Measurements from ENCODE around the gene CADPS2.
"Not testable (repeated sequence)": the region's sequence is repeated elsewhere in the genome, so short reads cannot be mapped to it uniquely, and the experiment has no call there.

Gene CADPS2

GRCh38 chr7:122653685-122654084, 232.6 kb downstream of the CADPS2 start:
- FAIRE-seq (no peak), DNase-seq (ENCODE audit: insufficient read length) (no peak)
- TF ChIP-seq POLR2AphosphoS5 (IDR thresholded peaks at IDR 0.05; ENCODE audit: low read depth, low read length): no peak
- no peak for TF ChIP-seq POLR2A (IDR thresholded peaks at IDR 0.05; ENCODE audit: low read depth, low read length)
- no peak for TF ChIP-seq TAF1 (IDR thresholded peaks at IDR 0.05; ENCODE audit: borderline replicate concordance, low read depth, low read length)

DNA sequence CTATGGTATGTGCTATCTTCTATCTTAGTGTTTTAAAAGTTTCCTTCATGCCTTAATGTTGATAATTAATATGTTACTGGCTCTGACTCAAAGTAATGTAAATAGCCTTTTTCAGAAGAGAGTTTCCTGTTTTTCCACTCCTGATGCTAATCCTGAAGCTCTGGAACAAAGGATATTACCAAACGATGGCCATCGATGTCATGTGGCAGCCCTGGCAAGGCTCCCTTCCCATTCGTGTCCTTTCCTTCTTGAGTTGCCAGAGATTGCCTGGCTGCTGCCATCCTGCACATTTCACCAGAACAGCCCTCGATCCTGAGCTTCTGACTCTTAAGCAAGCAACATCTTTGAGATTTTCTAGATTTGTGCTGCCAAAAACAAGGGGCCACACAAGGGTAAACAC, 233.4 kb downstream of the CADPS2 start:
- DNase-seq (ENCODE audit: insufficient read length) (no peak), FAIRE-seq (no peak)
- TF ChIP-seq POLR2AphosphoS5 (IDR thresholded peaks at IDR 0.05; ENCODE audit: low read depth, low read length): no peak

GRCh38 chr7:122651451-122651850, 234.8 kb downstream of the CADPS2 start:
- no peak for TF ChIP-seq TAF1 (IDR thresholded peaks at IDR 0.05; ENCODE audit: borderline replicate concordance, low read depth, low read length)
- no peak for FAIRE-seq
- no peak for DNase-seq (ENCODE audit: insufficient read length)

DNA sequence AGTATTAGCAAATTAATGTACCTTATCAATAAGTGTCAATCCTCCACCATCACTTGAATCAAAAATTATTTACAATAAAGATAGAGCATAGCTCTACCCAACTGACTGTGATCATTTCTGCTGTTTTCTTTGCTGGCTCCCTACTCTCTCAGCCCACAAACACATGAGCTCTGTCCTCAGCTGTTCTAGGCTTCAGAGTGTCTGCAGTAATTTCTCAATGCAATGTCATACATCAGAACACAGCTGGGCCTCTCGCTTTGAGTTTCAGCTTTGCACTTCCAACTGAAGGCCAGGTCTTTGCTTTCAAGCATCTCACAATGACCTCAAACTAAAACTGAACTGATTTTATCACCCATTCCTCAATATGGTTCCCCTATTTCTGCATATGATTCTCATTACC, 243.0 kb downstream of the CADPS2 start:
- FAIRE-seq (no peak), DNase-seq (ENCODE audit: insufficient read length) (no peak)
- no peak for TF ChIP-seq POLR2A (IDR thresholded peaks at IDR 0.05; ENCODE audit: low read depth, low read length)
- no peak for TF ChIP-seq TAF1 (IDR thresholded peaks at IDR 0.05; ENCODE audit: borderline replicate concordance, low read depth, low read length)
- no peak for TF ChIP-seq POLR2AphosphoS5 (IDR thresholded peaks at IDR 0.05; ENCODE audit: low read depth, low read length)

DNA sequence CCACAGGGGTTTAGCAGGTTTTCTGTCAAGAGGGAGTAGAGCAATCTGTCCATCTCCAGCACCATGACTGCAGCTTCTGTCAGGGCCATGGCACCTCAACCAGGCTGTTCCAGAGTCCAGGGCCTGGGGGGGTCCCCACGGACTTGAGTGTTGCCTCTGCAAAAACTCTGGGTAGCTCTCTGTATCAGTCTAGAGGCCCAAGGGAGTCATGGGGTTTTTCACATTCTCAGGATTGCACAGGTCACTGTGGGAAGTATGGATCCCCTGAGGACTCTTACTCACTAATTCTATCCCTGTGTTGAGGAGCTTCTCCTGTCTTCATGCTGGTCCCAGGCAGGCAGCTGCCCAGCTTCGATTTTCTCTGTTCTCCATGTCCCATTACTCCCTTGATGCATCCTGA, 247.8 kb downstream of the CADPS2 start:
- TF ChIP-seq TAF1 (IDR thresholded peaks at IDR 0.05; ENCODE audit: borderline replicate concordance, low read depth, low read length) (no peak), POLR2AphosphoS5 (IDR thresholded peaks at IDR 0.05; ENCODE audit: low read depth, low read length) (no peak), POLR2A (IDR thresholded peaks at IDR 0.05; ENCODE audit: low read depth, low read length) (no peak)
- DNase-seq (ENCODE audit: insufficient read length) (no peak), FAIRE-seq (no peak)

- FAIRE-seq: no peak
- DNase-seq (ENCODE audit: insufficient read length): no peak
- TF ChIP-seq TAF1 (IDR thresholded peaks at IDR 0.05; ENCODE audit: borderline replicate concordance, low read depth, low read length) (no peak), POLR2AphosphoS5 (IDR thresholded peaks at IDR 0.05; ENCODE audit: low read depth, low read length) (no peak), POLR2A (IDR thresholded peaks at IDR 0.05; ENCODE audit: low read depth, low read length) (no peak)
Observed at GRCh38 chr7:122637784-122638183, 248.5 kb downstream of the CADPS2 start.

DNA sequence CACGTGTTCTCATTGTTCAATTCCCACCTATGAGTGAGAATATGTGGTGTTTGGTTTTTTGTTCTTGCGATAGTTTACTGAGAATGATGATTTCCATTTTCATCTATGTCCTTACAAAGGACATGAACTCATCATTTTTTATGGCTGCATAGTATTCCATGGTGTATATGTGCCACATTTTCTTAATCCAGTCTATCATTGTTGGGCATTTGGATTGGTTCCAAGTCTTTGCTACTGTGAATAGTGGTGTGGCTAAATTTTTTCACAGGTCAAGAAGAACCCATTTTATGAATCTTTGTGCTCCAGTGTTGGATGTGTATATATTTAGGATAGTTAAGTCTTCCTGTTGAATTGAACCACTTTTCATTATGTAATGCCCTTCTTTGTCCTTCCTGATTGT, 250.8 kb downstream of the CADPS2 start:
- not testable (repeated sequence) for DNase-seq (ENCODE audit: insufficient read length); FAIRE-seq

- DNase-seq (ENCODE audit: insufficient read length) (no peak), FAIRE-seq (no peak)
- no peak for TF ChIP-seq POLR2A (IDR thresholded peaks at IDR 0.05; ENCODE audit: low read depth, low read length)
- TF ChIP-seq TAF1 (IDR thresholded peaks at IDR 0.05; ENCODE audit: borderline replicate concordance, low read depth, low read length): no peak
- TF ChIP-seq POLR2AphosphoS5 (IDR thresholded peaks at IDR 0.05; ENCODE audit: low read depth, low read length): no peak
Observed at GRCh38 chr7:122633472-122633871, 252.8 kb downstream of the CADPS2 start.

DNA sequence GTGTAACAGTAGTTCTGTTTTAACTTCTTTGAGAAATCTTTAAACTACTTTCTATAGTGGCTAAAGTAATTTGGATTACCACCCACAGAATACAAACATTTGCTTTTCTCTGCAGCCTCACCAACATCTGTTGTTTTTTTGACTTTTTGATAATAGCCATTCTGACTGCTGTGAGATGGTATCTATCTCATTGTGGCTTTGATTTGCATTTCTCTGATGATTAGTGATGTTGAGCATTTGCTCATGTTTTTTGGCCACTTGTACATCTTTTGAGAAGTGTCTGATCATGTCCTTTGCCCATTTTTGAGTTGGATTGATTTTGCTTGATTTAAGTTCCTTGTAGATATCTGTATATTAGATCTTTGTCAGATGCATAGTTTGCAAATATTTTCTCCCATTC, 254.0 kb downstream of the CADPS2 start:
- no peak for TF ChIP-seq POLR2A (IDR thresholded peaks at IDR 0.05; ENCODE audit: low read depth, low read length)
- no peak for DNase-seq (ENCODE audit: insufficient read length)
- FAIRE-seq: no peak

GRCh38 chr7:122629412-122629953, 256.8 kb downstream of the CADPS2 start:
- TF ChIP-seq POLR2AphosphoS5 (IDR thresholded peaks at IDR 0.05; ENCODE audit: low read depth, low read length) (no peak), TAF1 (IDR thresholded peaks at IDR 0.05; ENCODE audit: borderline replicate concordance, low read depth, low read length) (no peak), POLR2A (IDR thresholded peaks at IDR 0.05; ENCODE audit: low read depth, low read length) (no peak)
- FAIRE-seq (no peak), DNase-seq (ENCODE audit: insufficient read length) (no peak)

- FAIRE-seq (no peak), DNase-seq (ENCODE audit: insufficient read length) (no peak)
- TF ChIP-seq POLR2A (IDR thresholded peaks at IDR 0.05; ENCODE audit: low read depth, low read length) (no peak), TAF1 (IDR thresholded peaks at IDR 0.05; ENCODE audit: borderline replicate concordance, low read depth, low read length) (no peak), POLR2AphosphoS5 (IDR thresholded peaks at IDR 0.05; ENCODE audit: low read depth, low read length) (no peak)
Observed at GRCh38 chr7:122628651-122629411, 257.4 kb downstream of the CADPS2 start.

GRCh38 chr7:122626785-122627184, 259.5 kb downstream of the CADPS2 start:
- TF ChIP-seq POLR2AphosphoS5 (IDR thresholded peaks at IDR 0.05; ENCODE audit: low read depth, low read length) (no peak), POLR2A (IDR thresholded peaks at IDR 0.05; ENCODE audit: low read depth, low read length) (no peak), TAF1 (IDR thresholded peaks at IDR 0.05; ENCODE audit: borderline replicate concordance, low read depth, low read length) (no peak)
- FAIRE-seq (no peak), DNase-seq (ENCODE audit: insufficient read length) (no peak)

- TF ChIP-seq POLR2AphosphoS5 (IDR thresholded peaks at IDR 0.05; ENCODE audit: low read depth, low read length): no peak
- no peak for TF ChIP-seq TAF1 (IDR thresholded peaks at IDR 0.05; ENCODE audit: borderline replicate concordance, low read depth, low read length)
- no peak for TF ChIP-seq POLR2A (IDR thresholded peaks at IDR 0.05; ENCODE audit: low read depth, low read length)
- DNase-seq (ENCODE audit: insufficient read length): no peak
- FAIRE-seq: no peak
Observed at GRCh38 chr7:122622682-122623081, 263.6 kb downstream of the CADPS2 start.
